Activated CD8-positive, alpha-beta memory T cell treated with anti-CD3 and anti-CD28 coated beads, Interleukin-2, amount 50 U/mL, for 24 hours (primary cell): Measurements from ENCODE around the gene MFAP4.
A peak's percentile ranks its signal among the peaks of the same experiment; 100 is the strongest.

Source experiments
- DNase-seq: peaks from one replicate; pipeline ENCODE4 v3.0.0-alpha.2; 2020; ENCODE audit errors: extremely low read depth

Gene MFAP4

DNA sequence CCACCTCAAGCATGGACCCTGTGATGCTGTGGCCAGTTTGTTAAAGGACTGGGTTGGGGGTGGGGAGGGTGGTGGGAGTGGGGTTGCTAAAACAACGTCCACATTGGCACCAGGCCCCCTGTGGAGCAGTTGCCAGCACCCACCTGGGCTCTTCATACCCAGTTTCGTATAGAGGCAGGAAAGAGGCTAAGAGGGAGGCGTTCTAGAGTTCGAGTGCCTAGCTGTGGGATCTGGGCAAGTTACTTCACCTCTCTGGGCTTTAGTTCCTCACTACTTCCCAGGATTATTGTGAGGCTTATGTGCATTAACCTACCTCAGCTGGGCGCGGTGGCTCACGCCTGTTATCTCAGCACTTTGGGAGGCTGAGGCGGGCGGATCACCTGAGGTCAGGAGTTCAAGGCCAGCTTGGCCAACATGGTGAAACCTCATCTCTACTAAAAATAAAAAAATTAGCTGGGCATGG is 1.4 kb downstream of the MFAP4 start:
- no peak for DNase-seq

DNA sequence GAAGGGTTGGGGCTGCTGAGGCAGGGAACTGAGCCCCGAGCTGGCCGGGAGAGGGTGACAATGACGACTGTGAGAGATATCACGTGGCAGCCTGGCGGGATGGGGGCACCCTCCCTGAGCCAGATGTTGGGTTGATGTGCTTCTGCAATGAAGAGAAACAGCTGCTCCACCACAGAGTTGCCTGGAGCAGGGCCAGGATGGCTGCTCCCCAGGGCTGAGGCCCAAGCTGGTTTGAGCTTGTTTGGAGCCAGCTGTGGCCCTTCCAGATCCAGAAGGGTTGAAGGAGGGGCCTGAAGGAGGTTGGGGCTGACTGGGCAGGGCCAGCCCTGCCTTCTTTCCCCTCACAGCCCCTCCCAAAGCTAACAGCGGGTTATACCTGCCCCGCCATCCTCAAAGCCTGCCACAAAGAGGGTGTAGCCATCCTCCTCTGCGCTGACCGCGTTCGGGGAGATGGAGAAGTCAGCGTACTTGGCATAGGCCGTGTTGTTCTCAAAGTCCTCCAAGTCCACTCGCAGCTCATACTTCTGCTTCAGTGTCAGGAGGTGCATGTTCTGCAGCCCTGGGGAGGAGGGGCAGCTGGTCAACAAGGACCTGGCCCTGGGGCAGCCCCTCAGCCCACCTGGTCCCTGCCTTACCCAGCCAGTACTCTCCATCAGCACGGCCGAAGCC is 2.1 kb downstream of the MFAP4 start:
- DNase-seq: no peak

DNA sequence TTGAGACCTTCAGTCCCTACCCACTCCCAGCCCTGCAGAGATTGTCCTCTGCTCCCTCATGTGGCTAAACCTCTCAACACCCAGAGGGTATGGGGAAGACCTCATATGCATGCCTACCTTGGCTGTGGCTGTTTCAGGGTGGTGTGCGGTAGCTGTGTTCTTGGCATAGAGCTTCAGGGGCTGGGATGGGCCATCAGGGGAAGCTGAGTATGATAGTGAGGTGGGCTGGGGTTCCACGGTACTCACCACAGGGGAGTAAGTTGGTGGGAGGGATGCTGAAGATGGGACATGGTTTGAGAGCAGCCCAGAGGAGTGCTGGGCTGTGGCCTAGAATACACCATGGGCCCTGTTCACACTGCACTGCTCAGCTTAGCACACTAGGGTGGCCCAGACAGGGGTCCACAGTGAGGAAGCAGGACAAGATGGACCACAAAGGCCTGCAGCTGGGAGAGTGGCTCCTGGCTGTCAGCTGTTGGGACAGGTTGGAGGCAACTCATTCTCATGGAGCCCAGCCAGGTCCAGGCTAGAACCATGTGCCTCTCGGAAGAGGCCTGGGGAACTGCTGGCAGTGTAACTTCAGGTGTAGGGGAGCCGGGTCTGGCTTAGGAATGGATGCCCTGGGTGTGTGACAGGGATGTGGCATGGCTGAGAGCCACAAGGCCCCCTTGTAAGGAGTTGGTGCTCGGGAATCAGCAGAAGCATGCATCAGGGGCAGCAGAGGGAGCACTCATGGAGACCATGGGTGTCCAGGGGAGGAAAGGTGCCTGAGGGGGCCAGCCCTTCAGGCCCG is 3.1 kb downstream of the MFAP4 start:
- no peak for DNase-seq

DNA sequence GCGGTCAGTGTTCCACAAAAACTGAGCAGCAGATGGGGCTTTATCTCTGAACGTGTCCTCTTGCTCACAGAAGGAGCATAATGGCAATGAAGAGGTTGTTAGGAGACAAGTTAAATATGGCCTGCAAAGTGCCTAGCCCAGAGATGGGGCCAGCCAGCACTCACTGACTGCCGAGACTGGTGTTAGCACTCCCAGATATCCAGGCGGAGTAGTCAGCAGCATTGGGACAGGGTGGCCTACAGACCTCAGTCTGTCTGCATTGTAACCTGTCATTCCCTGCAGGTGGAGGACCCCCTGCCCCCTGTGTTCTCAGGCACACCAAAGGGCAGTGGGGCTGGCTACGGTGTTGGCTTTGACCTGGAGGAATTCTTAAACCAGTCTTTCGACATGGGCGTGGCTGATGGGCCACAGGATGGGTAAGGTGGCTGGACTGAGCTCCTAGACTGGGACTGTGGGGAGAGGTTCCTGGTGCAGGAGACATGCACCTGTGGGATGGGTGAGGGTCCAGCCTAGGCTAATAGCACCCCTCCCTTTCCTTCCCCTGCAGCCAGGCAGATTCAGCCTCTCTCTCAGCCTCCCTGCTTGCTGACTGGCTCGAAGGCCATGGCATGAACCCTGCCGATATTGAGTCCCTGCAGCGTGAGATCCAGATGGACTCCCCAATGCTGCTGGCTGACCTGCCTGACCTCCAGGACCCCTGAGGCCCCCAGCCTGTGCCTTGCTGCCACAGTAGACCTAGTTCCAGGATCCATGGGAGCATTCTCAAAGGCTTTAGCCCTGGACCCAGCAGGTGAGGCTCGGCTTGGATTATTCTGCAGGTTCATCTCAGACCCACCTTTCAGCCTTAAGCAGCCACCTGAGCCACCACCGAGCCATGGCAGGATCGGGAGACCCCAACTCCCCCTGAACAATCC is 4.2 kb downstream of the MFAP4 start:
- no peak for DNase-seq

DNA sequence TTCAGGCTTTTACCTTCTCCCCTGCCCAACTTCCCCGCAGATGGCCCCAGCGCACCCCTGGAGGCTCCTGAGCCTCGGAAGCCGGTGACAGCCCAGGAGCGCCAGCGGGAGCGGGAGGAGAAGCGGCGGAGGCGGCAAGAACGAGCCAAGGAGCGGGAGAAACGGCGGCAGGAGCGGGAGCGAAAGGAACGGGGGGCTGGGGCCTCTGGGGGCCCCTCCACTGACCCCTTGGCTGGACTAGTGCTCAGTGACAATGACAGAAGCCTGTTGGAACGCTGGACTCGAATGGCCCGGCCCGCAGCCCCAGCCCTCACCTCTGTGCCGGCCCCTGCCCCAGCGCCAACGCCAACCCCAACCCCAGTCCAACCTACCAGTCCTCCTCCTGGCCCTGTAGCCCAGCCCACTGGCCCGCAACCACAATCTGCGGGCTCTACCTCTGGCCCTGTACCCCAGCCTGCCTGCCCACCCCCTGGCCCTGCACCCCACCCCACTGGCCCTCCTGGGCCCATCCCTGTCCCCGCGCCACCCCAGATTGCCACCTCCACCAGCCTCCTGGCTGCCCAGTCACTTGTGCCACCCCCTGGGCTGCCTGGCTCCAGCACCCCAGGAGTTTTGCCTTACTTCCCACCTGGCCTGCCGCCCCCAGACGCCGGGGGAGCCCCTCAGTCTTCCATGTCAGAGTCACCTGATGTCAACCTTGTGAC is 5.1 kb downstream of the MFAP4 start:
- no peak for DNase-seq

DNA sequence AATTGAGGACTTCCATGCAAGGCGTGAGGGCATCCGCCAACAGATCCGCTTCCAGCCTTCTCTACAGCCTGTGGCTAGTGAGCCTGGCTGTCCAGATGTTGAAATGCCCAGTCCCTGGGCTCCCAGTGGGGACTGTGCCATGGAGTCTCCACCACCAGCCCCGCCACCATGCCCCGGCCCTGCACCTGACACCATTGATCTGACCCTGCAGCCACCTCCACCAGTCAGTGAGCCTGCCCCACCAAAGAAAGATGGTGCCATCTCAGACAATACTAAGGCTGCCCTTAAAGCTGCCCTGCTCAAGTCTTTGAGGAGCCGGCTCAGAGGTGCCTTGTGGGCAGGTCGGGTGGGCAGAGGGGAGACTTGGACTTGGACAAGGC is 5.6 kb downstream of the MFAP4 start:
- DNase-seq: no peak

DNA sequence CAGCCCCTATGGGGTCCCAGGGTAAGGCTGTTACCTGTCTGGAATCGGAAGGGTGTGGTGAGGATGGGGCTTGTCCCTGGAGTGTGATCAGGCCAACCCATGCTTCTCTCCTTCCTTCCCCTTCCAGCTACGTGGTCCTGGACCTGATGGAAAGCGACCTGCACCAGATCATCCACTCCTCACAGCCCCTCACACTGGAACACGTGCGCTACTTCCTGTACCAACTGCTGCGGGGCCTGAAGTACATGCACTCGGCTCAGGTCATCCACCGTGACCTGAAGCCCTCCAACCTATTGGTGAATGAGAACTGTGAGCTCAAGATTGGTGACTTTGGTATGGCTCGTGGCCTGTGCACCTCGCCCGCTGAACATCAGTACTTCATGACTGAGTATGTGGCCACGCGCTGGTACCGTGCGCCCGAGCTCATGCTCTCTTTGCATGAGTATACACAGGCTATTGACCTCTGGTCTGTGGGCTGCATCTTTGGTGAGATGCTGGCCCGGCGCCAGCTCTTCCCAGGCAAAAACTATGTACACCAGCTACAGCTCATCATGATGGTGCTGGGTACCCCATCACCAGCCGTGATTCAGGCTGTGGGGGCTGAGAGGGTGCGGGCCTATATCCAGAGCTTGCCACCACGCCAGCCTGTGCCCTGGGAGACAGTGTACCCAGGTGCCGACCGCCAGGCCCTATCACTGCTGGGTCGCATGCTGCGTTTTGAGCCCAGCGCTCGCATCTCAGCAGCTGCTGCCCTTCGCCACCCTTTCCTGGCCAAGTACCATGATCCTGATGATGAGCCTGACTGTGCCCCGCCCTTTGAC is 6.3 kb downstream of the MFAP4 start:
- no peak for DNase-seq

DNA sequence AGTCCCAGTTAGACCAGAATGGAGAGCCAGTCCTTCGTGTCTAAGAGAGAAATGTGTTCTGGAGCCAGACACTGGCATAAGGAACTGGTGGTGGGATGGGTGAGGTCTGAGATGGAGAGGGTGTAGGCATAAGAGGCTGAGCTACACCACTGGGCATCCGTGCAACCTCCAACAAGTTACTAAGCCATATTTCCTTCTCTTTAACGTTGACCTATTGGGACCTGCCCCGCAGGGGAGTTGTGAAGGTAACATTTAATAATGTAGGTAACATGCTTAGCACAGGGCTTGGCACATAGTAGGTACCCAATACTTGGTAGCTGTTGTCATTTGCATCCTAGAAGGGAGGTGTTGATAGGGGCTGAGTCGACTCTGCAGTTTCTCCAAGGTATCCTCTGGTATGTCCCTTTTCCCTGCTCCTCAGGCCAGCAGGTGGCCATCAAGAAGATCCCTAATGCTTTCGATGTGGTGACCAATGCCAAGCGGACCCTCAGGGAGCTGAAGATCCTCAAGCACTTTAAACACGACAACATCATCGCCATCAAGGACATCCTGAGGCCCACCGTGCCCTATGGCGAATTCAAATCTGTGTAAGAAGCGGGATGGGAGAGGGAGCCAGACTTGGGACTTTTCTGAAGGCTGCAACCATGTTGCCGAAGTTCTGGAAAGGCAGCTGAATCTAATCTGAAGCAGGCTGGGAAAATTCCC is 7.5 kb downstream of the MFAP4 start:
- no peak for DNase-seq

DNA sequence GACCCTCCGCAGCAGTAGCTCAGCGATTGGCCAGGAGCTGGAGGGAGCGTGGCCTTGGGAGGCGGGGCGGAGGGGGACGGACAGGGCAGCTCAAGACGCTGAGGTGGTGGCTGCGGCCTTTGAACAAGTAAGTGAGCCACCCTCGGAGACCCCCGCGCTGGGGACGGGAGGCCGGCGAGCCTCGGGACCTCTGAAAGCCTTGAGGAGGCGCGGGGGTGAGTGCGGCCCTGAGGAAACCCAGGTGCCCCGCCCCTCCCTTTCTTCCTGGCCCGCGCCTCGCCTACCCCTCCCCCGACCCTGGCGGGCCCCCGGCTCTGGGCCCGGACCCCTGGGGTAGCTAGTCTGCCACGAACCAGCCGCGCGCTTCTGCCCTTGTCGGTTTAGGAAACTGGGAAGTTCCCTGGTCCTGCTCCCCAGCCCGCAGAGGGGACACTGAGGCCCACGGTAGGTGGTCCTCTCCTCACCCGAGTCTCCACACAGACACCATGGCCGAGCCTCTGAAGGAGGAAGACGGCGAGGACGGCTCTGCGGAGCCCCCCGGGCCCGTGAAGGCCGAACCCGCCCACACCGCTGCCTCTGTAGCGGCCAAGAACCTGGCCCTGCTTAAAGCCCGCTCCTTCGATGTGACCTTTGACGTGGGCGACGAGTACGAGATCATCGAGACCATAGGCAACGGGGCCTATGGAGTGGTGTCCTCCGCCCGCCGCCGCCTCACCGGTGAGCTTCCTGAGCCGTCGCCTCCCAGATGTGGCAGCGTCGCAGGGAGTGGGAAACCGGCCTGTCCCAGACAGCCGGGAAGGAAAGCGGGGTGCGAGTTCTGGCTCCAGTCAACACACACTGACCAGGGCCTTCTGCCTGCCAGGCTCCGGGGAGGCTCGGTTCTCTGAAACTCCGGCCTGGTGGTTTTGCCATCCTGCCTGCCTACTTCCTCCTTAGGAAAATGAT is 8.3 kb downstream of the MFAP4 start, which contains the start of gene MAPK7:
Gene MAPK7 (plus strand): TSS at position 83 of the 945 bp plus-strand sequence. CDS start 403 bp downstream, at position 486.
- DNase-seq: no peak

DNA sequence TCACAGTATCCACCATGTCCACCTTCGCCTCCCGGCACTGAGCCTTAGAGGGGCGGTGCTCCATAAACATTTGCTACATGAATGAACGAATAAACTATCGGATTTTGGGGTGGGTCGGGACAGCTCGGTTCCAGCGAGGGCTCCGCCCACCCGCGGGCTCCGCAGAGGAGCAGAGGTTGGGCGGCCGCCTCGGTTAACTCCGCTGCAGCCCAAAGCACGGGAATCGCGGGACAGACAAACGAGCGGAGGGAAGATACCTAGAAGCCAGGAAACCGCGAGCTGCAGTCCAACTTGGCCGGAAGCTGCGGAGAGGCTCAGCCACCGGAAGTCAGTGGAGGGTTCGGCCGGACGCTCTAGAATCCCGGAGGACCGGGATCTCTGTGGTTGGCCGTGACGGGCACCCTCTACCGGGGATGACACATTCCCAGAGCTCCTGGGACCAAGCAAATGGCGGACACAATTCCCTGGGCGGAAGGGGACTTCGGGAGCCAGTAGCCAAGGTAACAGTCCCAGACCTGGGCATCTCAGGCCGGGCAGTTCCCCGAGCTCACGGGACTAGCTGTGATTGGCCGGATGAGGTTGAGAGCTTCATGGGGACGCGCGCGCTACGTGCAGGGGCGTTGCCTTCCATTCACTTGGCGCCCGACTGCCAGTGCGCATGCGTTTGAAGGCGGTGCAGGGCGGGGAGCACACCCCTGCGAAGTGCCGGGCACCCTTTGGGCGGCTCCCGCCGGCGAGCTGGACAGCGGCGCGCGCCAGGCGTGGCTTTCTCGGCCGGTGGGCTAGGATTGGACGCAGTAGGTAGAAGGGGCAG is 9.2 kb downstream of the MFAP4 start:
- peak; percentile 88 for DNase-seq

DNA sequence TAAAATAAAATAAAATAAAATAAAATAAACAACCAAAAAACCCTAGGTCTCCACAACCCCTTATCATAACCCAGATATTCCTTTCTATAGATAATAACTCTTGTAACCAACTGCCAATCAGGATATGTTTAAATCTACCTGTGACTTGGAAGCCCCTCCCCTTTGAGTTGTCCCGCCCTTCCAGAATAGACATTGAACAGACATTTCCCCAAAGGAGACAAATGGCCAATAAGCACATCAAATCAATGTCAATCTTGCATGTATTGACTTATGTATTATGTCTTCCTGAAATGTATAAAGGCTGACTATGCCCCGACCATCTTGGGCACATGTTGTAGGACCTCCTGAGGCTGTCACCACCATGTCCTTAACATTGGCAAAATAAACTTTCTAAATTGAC is 10.2 kb downstream of the MFAP4 start:
- DNase-seq: no peak

DNA sequence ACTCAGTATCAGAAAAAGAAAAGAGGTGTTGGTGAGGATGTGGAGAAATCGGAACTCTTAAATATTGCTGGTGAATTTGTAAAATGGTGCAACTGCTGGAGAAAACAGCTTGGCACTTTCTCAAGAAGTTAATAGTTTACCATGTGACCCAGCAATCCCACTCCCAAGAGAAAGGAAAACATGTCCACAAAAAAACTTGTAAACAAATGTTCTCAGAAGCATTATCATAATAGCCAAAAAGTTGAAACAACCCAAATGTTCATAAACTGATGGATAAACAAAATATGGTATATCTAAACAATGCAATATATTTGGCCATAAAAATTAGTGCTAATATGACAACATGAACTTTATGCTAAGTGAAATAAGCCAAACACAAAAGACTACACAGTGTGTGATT is 11.3 kb downstream of the MFAP4 start:
- no peak for DNase-seq

DNA sequence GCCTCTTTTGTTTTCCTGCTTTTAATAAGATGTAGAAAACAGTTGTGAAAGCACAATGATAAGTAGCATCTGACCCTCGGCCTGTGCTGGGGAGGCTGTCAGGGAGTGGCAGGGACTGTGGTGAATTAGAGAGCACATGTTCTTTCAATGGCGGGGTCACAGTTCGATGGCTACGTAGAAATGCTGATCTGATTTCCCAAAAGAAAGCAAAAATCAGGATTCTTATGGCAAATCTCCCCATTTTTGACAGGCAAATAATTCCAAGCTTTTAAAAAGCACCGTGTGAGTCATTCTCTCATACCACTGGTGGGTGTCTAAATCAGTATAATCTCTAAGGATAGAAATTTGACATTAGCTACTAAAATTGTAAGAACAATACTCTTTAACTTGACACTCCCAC is 12.9 kb downstream of the MFAP4 start:
- DNase-seq: no peak

DNA sequence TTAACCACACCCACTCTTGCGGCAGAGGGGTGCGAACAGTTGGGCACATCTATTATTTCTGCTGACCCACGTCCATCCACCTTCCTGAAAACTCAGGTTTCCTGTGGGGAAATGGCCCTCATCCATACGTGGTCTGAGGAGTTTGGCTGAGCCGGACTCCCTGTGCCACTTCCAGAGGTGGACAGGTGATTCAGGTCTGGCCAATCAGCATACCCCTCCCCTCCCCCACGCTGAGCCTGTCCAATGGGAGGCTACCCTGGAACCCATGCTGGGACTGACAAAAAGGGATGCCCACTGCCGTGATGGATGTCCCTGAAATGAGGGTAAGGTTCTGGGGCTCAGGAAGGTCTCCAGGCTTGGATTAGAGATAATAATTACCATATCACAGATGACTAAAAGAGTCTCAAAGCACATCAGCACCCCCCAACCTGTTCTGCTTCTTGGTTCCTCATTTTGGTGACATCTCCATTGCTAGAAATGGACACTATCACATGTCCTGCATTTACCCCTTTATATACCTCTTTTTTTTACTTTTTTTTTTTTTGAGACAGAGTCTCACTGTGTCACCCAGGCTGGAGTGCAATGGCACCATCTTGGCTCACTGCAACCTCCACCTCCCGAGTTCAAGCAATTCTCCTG is 14.0 kb downstream of the MFAP4 start:
- no peak for DNase-seq

DNA sequence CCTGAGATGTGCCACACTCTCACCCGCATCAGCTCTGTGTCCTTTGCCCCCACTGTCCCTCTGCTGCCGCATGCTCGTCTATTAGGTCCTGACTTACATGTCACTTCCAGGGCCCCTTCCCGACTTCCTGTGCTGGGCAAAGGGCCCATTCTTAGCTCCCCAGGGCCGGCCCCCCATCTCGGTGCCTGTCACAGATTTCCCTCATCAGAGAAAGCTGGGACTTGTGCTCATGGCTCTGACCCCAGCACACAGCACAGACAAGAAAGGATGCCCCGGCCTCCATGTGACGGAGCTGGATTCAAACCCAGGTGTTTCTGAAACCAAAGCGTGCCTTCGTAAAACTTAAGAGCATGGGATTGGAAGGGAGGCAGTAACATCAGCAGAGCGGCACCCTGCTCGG is 14.6 kb downstream of the MFAP4 start:
- no peak for DNase-seq

DNA sequence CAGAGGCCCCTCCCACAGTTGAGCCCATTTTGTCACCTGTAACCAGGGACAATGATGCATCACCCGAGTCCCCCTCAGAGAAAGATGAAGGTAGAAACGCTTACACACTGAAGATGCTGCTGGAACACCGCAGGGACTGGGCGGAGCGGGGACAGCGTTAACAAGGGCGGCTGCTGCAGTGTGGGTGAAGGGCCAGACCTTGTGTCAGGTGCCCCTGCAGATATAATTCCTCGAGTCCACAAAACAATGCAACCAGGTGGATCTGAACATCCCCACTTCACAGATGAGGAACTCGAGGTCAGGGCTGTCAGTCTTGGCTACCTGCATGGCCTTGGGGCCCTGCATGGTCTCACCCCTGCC is 15.0 kb downstream of the MFAP4 start:
- DNase-seq: no peak

DNA sequence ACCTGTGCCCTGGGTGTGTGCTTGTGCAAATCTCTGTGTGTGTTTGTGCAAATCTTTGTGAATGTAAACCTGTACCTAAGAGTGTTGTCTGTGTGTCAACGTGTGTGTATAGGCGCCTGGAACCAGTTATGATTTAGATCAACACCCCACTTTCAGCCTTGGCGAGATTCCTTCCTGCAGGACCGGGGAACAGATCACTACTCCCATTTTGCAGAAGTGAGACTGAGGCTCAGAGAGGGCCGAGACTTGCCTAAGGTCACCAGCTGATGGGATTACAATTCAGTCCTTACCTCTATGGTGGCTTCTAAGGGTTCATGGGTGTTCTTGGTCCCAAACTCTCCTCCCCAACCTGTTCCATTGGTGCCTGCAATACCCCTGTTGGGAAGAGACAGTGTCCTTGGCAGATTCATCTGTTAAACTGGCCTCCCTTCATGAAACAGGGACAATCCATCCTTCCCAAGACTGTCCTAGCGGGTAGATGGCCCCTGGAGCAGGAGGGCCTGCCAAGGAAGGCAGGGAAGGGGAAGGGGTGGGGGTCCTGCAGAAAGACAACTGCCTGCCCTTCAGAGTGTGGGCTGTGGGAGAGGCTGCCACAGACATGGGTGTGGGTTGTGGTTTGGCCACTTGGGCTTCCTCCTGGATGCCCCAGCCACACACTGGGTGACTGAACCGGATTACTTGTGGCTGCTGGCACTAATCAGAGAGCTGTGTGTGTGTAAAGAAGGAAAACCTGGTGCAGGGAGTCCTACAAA is 15.6 kb downstream of the MFAP4 start:
- DNase-seq: no peak
